GM23248 (cell line): ENCODE data around the gene GNG5.

ENCODE experiments used
- EZH2 ChIP-seq: fragments of 200-600 bp; sonication (generic); IDR thresholded peaks from 2 replicates; pipeline ENCODE4 v1.6.1; 2018; ENCODE audit warnings: antibody characterized with exemption, mild to moderate bottlenecking; ENCODE audit not compliant: insufficient read depth, poor library complexity, severe bottlenecking
- EZH2phosphoT487 ChIP-seq: fragments of 200-600 bp; sonication (generic); IDR thresholded peaks from 2 replicates; pipeline ENCODE4 v1.6.1; 2018; ENCODE audit warnings: antibody characterized with exemption, moderate library complexity, mild to moderate bottlenecking, low read depth; ENCODE audit not compliant: insufficient read depth

- TF ChIP-seq EZH2, result no peak
- no peak for TF ChIP-seq EZH2phosphoT487
Observed at GRCh38 chr1:84508510-84508909, 2.1 kb upstream of the GNG5 start.
